HG03457 (cell line): ENCODE data around the gene KRTAP10-4.
"Not testable (repeated sequence)": the region's sequence is repeated elsewhere in the genome, so short reads cannot be mapped to it uniquely, and the experiment has no call there.

Experiments used
- ATAC-seq: cut with Tn5 transposase; IDR thresholded peaks from one replicate; pipeline ENCODE4 v1.9.1; 2021; ENCODE audit warnings: moderate number of reproducible peaks; ENCODE audit not compliant: unreplicated experiment

The KRTAP10-4 gene

GRCh38 chr21:44578371-44579055 is 5.0 kb downstream of the KRTAP10-4 start:
- no peak for ATAC-seq

- no peak for ATAC-seq
Observed at GRCh38 chr21:44579056-44579832, 5.7 kb downstream of the KRTAP10-4 start.

GRCh38 chr21:44579833-44580144 is 6.3 kb downstream of the KRTAP10-4 start:
- no peak for ATAC-seq

- ATAC-seq = not testable (repeated sequence)
Observed at GRCh38 chr21:44580231-44580821, 6.8 kb downstream of the KRTAP10-4 start, which contains the start of gene KRTAP10-5. TSS of gene KRTAP10-5 (minus strand) at chr21:44580604. CDS start at chr21:44580578, 26 bp downstream.

GRCh38 chr21:44581158-44581557 is 7.6 kb downstream of the KRTAP10-4 start:
- no peak for ATAC-seq

GRCh38 chr21:44582055-44582454 is 8.5 kb downstream of the KRTAP10-4 start:
- ATAC-seq = no peak

- no peak for ATAC-seq
Observed at GRCh38 chr21:44583089-44583799, 9.7 kb downstream of the KRTAP10-4 start.

- no peak for ATAC-seq
Observed at GRCh38 chr21:44583800-44584147, 10.2 kb downstream of the KRTAP10-4 start.

GRCh38 chr21:44585892-44586291 is 12.4 kb downstream of the KRTAP10-4 start:
- ATAC-seq = no peak

- ATAC-seq = no peak
Observed at GRCh38 chr21:44589094-44589493, 15.6 kb downstream of the KRTAP10-4 start.

- no peak for ATAC-seq
Observed at GRCh38 chr21:44589586-44590305, 16.2 kb downstream of the KRTAP10-4 start.

- no peak for ATAC-seq
Observed at GRCh38 chr21:44590311-44590721, 16.8 kb downstream of the KRTAP10-4 start.

- ATAC-seq = not testable (repeated sequence)
Observed at GRCh38 chr21:44590897-44591800, 17.6 kb downstream of the KRTAP10-4 start.

- ATAC-seq = not testable (repeated sequence)
Observed at GRCh38 chr21:44591801-44592130, 18.2 kb downstream of the KRTAP10-4 start.

- no peak for ATAC-seq
Observed at GRCh38 chr21:44592446-44593311, 19.1 kb downstream of the KRTAP10-4 start, which contains the start of gene KRTAP10-6. TSS of gene KRTAP10-6 (minus strand) at chr21:44592505. CDS start at chr21:44592484, 21 bp downstream.

GRCh38 chr21:44593598-44594405 is 20.3 kb downstream of the KRTAP10-4 start:
- no peak for ATAC-seq

GRCh38 chr21:44594406-44594916 is 20.9 kb downstream of the KRTAP10-4 start:
- ATAC-seq = no peak

- ATAC-seq = no peak
Observed at GRCh38 chr21:44595524-44595923, 22.0 kb downstream of the KRTAP10-4 start.
